Astrocyte (in vitro differentiated cells and primary cell): ENCODE measurements around the gene WDR1. TPM values are rescaled to one million over a fixed set of nuclear protein-coding genes. Genes with fewer than 3 reads are reported as not detected.

Experiments used
- DNase-seq: peaks from one replicate; pipeline ENCODE4 v3.0.0-alpha.2; 2010; ENCODE audit warnings: low read depth
- FAIRE-seq: peaks from 2 replicates; lab custom pipeline; 2011; peaks lifted over from hg19 to GRCh38; lab: Jason Lieb, UNC
- H2AFZ ChIP-seq: 2 replicates; pipeline ENCODE4 v1.6.0; 2012; ENCODE audit warnings: low read depth, low read length, inconsistent platforms
- H3K27ac ChIP-seq: 2 replicates; pipeline ENCODE4 v1.5.1; 2011; ENCODE audit warnings: low read depth, low read length, inconsistent platforms
- H3K27me3 ChIP-seq: 2 replicates; pipeline ENCODE4 v1.6.0; 2011; ENCODE audit warnings: low read length, inconsistent platforms; ENCODE audit not compliant: insufficient read depth
- H3K36me3 ChIP-seq: 2 replicates; pipeline ENCODE4 v1.5.1; 2011; ENCODE audit warnings: low read length, inconsistent platforms; ENCODE audit not compliant: insufficient read depth
- H3K4me1 ChIP-seq: 2 replicates; pipeline ENCODE4 v1.5.1; 2011; ENCODE audit warnings: low read length, inconsistent platforms; ENCODE audit not compliant: insufficient read depth
- H3K4me2 ChIP-seq: 2 replicates; pipeline ENCODE4 v1.6.0; 2012; ENCODE audit warnings: low read length, inconsistent platforms
- H3K4me3 ChIP-seq: 2 replicates; pipeline ENCODE4 v1.5.1; 2011; ENCODE audit warnings: low read depth, mild to moderate bottlenecking, low read length, inconsistent platforms; ENCODE audit not compliant: insufficient read depth
- H3K79me2 ChIP-seq: 2 replicates; pipeline ENCODE4 v1.6.0; 2012; ENCODE audit warnings: mild to moderate bottlenecking, low read length, inconsistent platforms; ENCODE audit not compliant: insufficient read depth
- H3K9ac ChIP-seq: 2 replicates; pipeline ENCODE4 v1.6.0; 2012; ENCODE audit warnings: mild to moderate bottlenecking, low read length, inconsistent platforms
- H3K9me3 ChIP-seq: 2 replicates; pipeline ENCODE4 v1.5.1; 2012; ENCODE audit warnings: low read depth, mild to moderate bottlenecking, low read length, inconsistent platforms; ENCODE audit not compliant: insufficient read depth
- H4K20me1 ChIP-seq: 2 replicates; pipeline ENCODE4 v1.6.0; 2012; ENCODE audit warnings: low read length, inconsistent platforms; ENCODE audit not compliant: insufficient read depth
- H3K27ac Mint-ChIP-seq: one replicate; pipeline ENCODE4 v1.8.0; 2021; ENCODE audit warnings: mild to moderate bottlenecking, mixed read lengths; ENCODE audit not compliant: unreplicated experiment
- H3K27me3 Mint-ChIP-seq: one replicate; pipeline ENCODE4 v1.8.0; 2021; ENCODE audit warnings: low read depth, mixed read lengths; ENCODE audit not compliant: unreplicated experiment
- H3K36me3 Mint-ChIP-seq: one replicate; pipeline ENCODE4 v1.8.0; 2021; ENCODE audit warnings: low read depth, mixed read lengths; ENCODE audit not compliant: unreplicated experiment
- H3K4me1 Mint-ChIP-seq: one replicate; pipeline ENCODE4 v1.8.0; 2021; ENCODE audit warnings: low read depth, mixed read lengths; ENCODE audit not compliant: unreplicated experiment
- H3K4me3 Mint-ChIP-seq: one replicate; pipeline ENCODE4 v1.8.0; 2021; ENCODE audit warnings: mild to moderate bottlenecking, moderate library complexity, mixed read lengths; ENCODE audit not compliant: unreplicated experiment
- H3K9me3 Mint-ChIP-seq: one replicate; pipeline ENCODE4 v1.8.0; 2021; ENCODE audit warnings: mild to moderate bottlenecking, mixed read lengths; ENCODE audit not compliant: unreplicated experiment
- EZH2 ChIP-seq: IDR thresholded peaks from 2 replicates; pipeline ENCODE4 v1.6.1; 2012; ENCODE audit warnings: mild to moderate bottlenecking, low read length, inconsistent platforms; ENCODE audit not compliant: insufficient read depth
- total RNA-seq: library from RNA; stranded (reverse); gene quantifications from 2 replicates; pipeline ENCODE4 v1.2.1, GENCODE V29; 2021
- TF ChIP-seq, protein P1 (sequence below): IDR thresholded peaks from 2 replicates; pipeline ENCODE4 v1.5.1; 2011; ENCODE audit warnings: low read depth, mild to moderate bottlenecking, inconsistent platforms, low read length, moderate library complexity; ENCODE audit not compliant: insufficient read depth

WDR1 gene
- total RNA-seq, 1 donor from 2014 or later = 620 TPM

DNA sequence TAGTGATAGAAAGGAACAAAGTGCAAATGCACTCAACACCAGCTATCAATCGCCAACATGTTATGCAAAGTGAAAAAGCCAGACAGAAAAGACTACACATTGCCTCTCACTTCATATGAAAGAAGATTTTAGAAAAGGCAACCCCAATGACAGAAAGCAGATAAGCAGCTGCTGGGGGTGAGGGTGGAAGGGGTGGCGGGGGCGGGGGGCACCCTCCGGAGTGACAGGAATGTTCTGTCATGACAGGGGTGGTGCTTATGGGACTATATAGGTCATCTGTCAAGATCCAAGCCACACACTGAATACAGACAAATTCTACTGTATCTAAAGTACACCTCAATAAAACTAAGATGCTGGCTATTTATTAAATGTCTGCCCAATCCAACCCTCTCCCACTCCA, 10.7 kb downstream of the WDR1 start:
- no peaks in the 10 kb centered on the region for H3K9me3 Mint-ChIP-seq
- Histone ChIP-seq H3K4me2 (peak overlapping the region; percentile 98), H2AFZ (no peak overlapping the region), H3K4me1 (peaks cover 77% of the 10 kb centered on the region), H3K9ac (peak overlapping the region; percentile 64), H3K27me3 (no peaks in the 10 kb centered on the region), H4K20me1 (peaks cover 98% of the 10 kb centered on the region), H3K27ac (peak overlapping the region; percentile 85), H3K36me3 (peaks cover 47% of the 10 kb centered on the region), H3K79me2 (peaks cover 100% of the 10 kb centered on the region), H3K4me3 (peak overlapping the region; percentile 19), H3K9me3 (no peaks in the 10 kb centered on the region)
- peaks cover 35% of the 10 kb centered on the region for H3K36me3 Mint-ChIP-seq
- H3K27ac Mint-ChIP-seq = peak overlapping the region; percentile 89
- H3K4me3 Mint-ChIP-seq = peak overlapping the region; percentile 51
- no peak for FAIRE-seq
- TF ChIP-seq EZH2 = no peak
- TF ChIP-seq, protein P1, sequence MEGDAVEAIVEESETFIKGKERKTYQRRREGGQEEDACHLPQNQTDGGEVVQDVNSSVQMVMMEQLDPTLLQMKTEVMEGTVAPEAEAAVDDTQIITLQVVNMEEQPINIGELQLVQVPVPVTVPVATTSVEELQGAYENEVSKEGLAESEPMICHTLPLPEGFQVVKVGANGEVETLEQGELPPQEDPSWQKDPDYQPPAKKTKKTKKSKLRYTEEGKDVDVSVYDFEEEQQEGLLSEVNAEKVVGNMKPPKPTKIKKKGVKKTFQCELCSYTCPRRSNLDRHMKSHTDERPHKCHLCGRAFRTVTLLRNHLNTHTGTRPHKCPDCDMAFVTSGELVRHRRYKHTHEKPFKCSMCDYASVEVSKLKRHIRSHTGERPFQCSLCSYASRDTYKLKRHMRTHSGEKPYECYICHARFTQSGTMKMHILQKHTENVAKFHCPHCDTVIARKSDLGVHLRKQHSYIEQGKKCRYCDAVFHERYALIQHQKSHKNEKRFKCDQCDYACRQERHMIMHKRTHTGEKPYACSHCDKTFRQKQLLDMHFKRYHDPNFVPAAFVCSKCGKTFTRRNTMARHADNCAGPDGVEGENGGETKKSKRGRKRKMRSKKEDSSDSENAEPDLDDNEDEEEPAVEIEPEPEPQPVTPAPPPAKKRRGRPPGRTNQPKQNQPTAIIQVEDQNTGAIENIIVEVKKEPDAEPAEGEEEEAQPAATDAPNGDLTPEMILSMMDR = no peak
- peaks cover 84% of the 10 kb centered on the region for H3K4me1 Mint-ChIP-seq
- no peaks in the 10 kb centered on the region for H3K27me3 Mint-ChIP-seq
- DNase-seq = no peak

DNA sequence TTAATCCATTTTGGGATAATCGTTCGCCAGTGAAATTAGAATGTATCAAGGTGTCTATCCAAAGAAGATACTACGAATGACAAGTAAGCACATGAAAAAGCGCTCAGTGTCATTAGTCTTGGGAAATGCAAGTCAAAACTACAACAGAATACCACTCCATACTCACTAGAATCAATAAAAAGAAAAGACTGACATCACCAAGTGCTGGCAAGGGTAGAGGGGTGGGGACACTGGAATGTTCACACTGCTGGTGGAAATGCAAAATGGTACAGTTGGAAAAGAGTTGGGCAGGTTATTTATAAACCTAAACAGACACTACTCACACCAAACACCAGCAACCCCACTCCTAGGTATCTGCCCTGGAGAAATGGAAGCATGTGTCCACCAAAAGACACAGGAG, 11.2 kb downstream of the WDR1 start:
- peak overlapping the region; percentile 77 for H3K27ac Mint-ChIP-seq
- Histone ChIP-seq H3K9me3 (no peaks in the 10 kb centered on the region), H3K4me1 (peaks cover 78% of the 10 kb centered on the region), H2AFZ (no peak overlapping the region), H3K9ac (peak overlapping the region; percentile 55), H3K4me2 (peak overlapping the region; percentile 98), H3K27me3 (no peaks in the 10 kb centered on the region), H3K4me3 (peak overlapping the region; percentile 26), H4K20me1 (peaks cover 98% of the 10 kb centered on the region), H3K36me3 (peaks cover 46% of the 10 kb centered on the region), H3K27ac (peak overlapping the region; percentile 51), H3K79me2 (peaks cover 100% of the 10 kb centered on the region)
- H3K4me1 Mint-ChIP-seq = peaks cover 83% of the 10 kb centered on the region
- no peak for FAIRE-seq
- no peak for TF ChIP-seq EZH2
- TF ChIP-seq, protein P1 = no peak
- no peaks in the 10 kb centered on the region for H3K27me3 Mint-ChIP-seq
- H3K9me3 Mint-ChIP-seq = no peaks in the 10 kb centered on the region
- H3K36me3 Mint-ChIP-seq = peaks cover 36% of the 10 kb centered on the region
- H3K4me3 Mint-ChIP-seq = peak overlapping the region; percentile 17
- DNase-seq = no peak

DNA sequence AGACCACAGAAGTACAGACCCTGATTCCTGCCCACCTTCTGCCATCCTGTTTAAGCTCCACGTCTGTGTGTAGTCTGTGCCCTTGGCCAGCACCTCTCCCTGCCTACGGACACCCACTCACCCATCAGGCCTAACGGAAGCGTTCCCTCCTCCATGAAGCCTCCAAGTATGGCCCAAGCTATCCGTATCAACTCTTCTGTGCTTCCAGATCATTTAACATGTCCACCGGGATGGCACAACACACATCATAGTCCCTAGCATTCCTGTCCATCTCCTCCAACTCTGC, 11.7 kb downstream of the WDR1 start:
- DNase-seq = no peak
- peak overlapping the region; percentile 77 for H3K27ac Mint-ChIP-seq
- peaks cover 35% of the 10 kb centered on the region for H3K36me3 Mint-ChIP-seq
- Histone ChIP-seq H3K79me2 (peaks cover 100% of the 10 kb centered on the region), H3K27me3 (no peaks in the 10 kb centered on the region), H3K9ac (peak overlapping the region; percentile 55), H3K4me1 (peaks cover 79% of the 10 kb centered on the region), H3K4me2 (peak overlapping the region; percentile 98), H3K36me3 (peaks cover 46% of the 10 kb centered on the region), H4K20me1 (peaks cover 98% of the 10 kb centered on the region), H3K27ac (peak overlapping the region; percentile 51), H3K4me3 (peak overlapping the region; percentile 26), H3K9me3 (no peaks in the 10 kb centered on the region), H2AFZ (no peak overlapping the region)
- H3K4me1 Mint-ChIP-seq = peaks cover 83% of the 10 kb centered on the region
- H3K4me3 Mint-ChIP-seq = no peak overlapping the region
- no peak for FAIRE-seq
- TF ChIP-seq EZH2 = no peak
- TF ChIP-seq, protein P1 = no peak
- no peaks in the 10 kb centered on the region for H3K9me3 Mint-ChIP-seq
- H3K27me3 Mint-ChIP-seq = no peaks in the 10 kb centered on the region
